AG04449 (cell line): ENCODE results near the gene ADM2.

Experiments
- CTCF ChIA-PET: fragments of 350-600 bp; formaldehyde crosslinking; extraction: SDS; loops from one replicate; lab custom pipeline; 2021; ENCODE audit warnings: antibody characterized with exemption; lab: Yijun Ruan, JAX
- POLR2A ChIA-PET: fragments of 400-600, 350-600 bp; formaldehyde crosslinking; extraction: SDS; loops from one replicate; lab custom pipeline; 2020; ENCODE audit warnings: antibody characterized with exemption, inconsistent platforms; lab: Yijun Ruan, JAX
- DNase-seq: peaks from one replicate; pipeline ENCODE4 v3.0.0-alpha.2; 2010; ENCODE audit warnings: low read depth, low spot score
- H3K4me3 ChIP-seq: 2 replicates; pipeline ENCODE4 v1.5.1; 2011; ENCODE audit warnings: low read depth, mild to moderate bottlenecking, control low read depth, low read length
- TF ChIP-seq, protein P1 (sequence below): IDR thresholded peaks from one replicate; pipeline ENCODE4 v1.5.1; 2011; ENCODE audit warnings: mild to moderate bottlenecking, moderate library complexity, low read length, control low read depth, inconsistent platforms; ENCODE audit not compliant: insufficient read depth; ENCODE audit errors: missing control alignments

The ADM2 gene

DNA sequence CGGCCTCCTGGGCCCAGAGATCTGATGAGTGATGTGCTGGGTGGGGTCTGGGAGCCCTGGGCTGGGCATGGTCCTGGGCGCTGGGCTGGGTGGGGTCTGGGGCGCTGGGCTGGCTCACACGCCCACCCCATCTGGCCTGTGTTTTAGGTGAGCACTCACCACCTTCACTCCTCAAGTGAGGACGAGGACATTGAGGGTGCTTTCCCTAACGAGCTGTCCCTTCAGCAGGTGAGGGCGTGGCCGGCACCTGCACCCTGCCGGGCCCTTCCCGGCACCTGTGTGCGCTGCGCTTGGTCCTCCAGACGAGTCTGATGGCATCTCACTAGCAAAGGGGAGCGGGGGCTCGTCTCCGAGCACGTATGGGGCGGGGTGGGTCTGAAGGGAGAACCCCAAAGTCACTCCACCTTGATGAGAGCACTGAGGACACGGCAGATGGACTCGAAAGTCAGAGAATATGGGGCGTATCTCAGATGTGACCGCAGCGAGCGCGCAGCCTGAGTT is 44.5 kb upstream of the ADM2 start:
- DNase-seq, result no peak
- POLR2A ChIA-PET, result no interaction called here
- no peak overlapping the region for H3K4me3 ChIP-seq
- TF ChIP-seq, protein P1, sequence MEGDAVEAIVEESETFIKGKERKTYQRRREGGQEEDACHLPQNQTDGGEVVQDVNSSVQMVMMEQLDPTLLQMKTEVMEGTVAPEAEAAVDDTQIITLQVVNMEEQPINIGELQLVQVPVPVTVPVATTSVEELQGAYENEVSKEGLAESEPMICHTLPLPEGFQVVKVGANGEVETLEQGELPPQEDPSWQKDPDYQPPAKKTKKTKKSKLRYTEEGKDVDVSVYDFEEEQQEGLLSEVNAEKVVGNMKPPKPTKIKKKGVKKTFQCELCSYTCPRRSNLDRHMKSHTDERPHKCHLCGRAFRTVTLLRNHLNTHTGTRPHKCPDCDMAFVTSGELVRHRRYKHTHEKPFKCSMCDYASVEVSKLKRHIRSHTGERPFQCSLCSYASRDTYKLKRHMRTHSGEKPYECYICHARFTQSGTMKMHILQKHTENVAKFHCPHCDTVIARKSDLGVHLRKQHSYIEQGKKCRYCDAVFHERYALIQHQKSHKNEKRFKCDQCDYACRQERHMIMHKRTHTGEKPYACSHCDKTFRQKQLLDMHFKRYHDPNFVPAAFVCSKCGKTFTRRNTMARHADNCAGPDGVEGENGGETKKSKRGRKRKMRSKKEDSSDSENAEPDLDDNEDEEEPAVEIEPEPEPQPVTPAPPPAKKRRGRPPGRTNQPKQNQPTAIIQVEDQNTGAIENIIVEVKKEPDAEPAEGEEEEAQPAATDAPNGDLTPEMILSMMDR, result no peak
- CTCF ChIA-PET, result no interaction called here

- ChIA-PET POLR2A (no interaction called here), CTCF (no interaction called here)
- H3K4me3 ChIP-seq, result no peak overlapping the region
- TF ChIP-seq, protein P1, result no peak
- DNase-seq, result no peak
Measured at GRCh38 chr22:50437511-50438304, 43.6 kb upstream of the ADM2 start.

DNA sequence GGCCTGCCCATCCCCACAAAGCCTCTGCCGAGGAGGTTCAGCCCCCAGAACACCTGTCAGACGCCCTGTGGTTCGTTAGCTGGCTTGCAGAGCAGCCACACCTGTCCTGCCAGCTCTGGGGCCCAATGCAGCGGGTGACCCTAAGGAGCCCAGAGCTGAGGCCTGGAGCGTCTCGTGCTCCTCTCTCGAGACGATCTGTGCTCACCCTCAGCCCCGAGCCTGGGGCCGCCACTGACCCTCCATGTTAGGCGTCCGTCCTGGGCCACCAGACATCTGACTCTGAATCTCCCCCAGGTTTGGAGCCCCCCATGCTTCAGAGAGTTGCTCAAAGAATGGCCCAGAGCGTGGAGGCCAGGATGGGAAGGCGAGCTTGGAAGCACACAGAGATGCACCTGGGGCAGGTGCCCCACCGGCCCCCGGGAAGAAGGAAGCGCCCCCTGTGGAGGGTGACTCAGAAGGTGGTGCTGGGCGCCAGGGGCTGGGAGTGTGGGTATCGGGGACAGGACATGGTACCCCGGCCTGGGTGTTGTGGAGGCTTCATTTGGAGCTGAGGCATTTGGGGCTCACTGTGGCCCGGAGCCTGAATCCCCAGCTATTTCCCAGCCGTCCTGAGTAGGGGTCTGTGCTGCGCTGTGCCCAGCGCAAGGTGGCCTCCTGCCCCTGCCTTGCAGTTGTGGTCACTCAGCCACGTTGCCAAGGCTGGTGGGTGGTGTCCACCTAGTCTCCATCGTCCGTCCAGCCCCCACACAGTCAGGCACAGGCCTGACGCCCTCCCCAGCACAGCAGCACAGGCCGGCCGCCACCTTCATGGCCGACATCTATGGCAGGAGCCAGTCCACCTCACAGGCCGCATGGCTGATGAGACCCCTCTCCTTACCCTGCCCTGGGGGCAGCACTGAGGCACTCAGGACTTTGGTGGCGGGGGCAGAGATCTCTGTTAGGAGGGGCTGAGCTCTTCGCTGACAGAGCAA is 42.8 kb upstream of the ADM2 start:
- CTCF ChIA-PET, result no interaction called here
- TF ChIP-seq, protein P1, result no peak
- no peak overlapping the region for H3K4me3 ChIP-seq
- POLR2A ChIA-PET, result no interaction called here
- DNase-seq, result no peak

DNA sequence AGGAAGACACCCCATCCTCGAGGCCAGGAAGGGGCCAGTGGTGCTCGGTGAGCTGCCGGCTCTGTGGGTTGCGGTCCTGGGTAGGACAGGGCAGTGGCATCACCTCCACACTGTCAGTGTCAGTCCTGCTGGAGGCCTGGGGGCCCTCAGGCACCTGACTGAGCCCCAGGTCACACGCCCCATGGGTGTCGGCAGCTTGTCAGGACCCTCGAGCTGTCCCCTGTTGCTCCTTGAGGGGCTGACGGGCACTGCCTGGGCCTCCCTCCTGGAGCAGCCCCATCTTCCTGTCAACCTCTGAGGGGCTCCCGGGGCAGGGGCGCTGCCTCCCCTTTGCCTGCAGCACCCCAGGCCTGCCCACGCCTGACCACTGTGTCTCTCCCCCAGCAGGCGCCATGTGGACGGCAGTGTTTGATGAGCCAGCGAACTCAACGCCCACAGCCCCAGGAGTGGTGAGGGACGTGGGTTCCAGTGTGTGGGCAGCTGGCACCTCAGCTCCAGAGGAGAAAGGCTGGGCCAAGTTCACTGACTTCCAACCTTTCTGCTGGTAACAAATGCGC is 42.0 kb upstream of the ADM2 start:
- DNase-seq, result no peak
- TF ChIP-seq, protein P1, result no peak
- no peak overlapping the region for H3K4me3 ChIP-seq
- POLR2A ChIA-PET, result no interaction called here
- CTCF ChIA-PET, result no interaction called here

DNA sequence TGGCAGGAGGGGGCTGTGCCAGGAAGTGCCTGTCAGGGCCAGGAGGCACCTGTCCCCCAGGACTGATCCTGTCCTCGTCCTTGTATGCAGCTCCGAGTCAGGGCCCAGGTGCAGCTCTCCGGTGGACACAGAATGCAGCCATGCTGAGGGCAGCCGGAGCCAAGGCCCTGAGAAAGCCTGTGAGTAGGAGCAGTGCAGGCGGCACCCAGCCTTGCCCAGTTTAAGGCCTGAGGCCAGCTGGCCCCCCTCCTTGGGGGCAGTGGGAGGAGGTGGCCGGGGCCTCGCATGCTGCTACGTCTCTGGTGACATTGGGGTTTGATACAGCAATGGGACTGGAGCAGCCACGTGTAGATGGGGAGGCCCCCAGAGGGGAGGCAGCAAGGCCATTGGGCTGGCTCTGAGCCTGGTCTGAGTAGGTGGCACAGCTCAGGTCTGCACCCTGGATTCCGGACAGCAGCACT is 41.4 kb upstream of the ADM2 start:
- ChIA-PET POLR2A (no interaction called here), CTCF (interaction anchor here (0.6 kb wide), 1 partner anchor 197 kb away, joined by 3 read pairs; no protein-coding TSS in a partner anchor)
- TF ChIP-seq, protein P1, result no peak
- H3K4me3 ChIP-seq, result no peak overlapping the region
- DNase-seq, result no peak
